Erythroblast (primary cell): Measurements from ENCODE around the gene ASB6.

Experiments used
- GATA1 ChIP-seq: IDR thresholded peaks from 2 replicates; pipeline ENCODE4 v1.6.1; 2011; ENCODE audit warnings: low read depth, mild to moderate bottlenecking, control low read depth, low read length, moderate library complexity
- POLR2A ChIP-seq: IDR thresholded peaks from 2 replicates; pipeline ENCODE4 v1.6.1; 2011; ENCODE audit warnings: mild to moderate bottlenecking, low read length

- no peak for TF ChIP-seq POLR2A
- no peak for TF ChIP-seq GATA1
Measured at GRCh38 chr9:129630967-129631673, 10.8 kb downstream of the ASB6 start.
